Measurements from ENCODE around the gene PLEKHG1. TPM values are rescaled to one million over a fixed set of nuclear protein-coding genes. Genes with fewer than 3 reads are reported as not detected.

PLEKHG1 gene
- total RNA-seq, 1 experiment from 2014 or later, result 4.5 TPM

DNA sequence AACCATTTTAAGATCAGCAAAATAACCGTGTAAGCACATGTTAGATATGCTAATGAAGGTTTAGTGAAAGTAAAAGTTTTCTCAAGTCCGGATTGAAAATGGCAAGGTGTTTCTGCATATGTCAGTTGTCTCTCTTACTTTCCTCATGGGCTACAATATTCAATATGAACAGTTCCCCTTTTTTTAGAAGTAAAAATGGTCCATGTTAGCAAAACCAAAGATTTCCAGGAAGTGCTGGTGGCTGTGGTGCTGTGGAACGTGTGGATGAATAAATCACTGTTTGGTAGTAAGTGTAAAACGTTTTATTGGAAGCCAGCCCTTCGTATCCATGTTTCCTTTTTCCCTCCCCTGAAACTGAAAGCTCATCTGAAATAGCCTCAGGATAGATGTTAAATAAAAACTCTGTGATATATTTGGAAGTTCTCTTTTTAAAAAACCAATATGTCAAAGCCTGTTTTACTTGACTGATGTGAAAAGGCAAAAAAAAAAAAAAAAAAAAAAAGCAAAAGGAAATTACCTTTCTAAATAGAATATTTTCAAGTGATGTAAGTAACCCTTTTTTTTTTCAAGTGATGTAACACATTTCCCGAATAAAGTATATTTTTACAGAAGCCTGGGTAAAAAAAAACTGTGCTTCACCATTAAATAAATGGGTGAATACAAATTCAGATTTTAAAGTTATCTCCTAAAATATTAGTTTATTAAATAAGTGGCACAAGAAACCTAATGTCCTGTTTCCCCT is 41.9 kb downstream of the PLEKHG1 start:
- peaks cover 24% of the 10 kb centered on the region for H3K4me1 ChIP-seq (ENCODE audit: insufficient read depth, low read length, poor library complexity, severe bottlenecking)
- H3K4me3 ChIP-seq (ENCODE audit: low read depth, low read length, poor library complexity, severe bottlenecking), result peak overlapping the region; percentile 19
- intact Hi-C loops (cut with micrococcal nuclease; ENCODE audit: unreplicated experiment), result no loop called here
- H3K9me3 ChIP-seq (ENCODE audit: low read depth, low read length, poor library complexity, severe bottlenecking), result no peaks in the 10 kb centered on the region
- H3K27me3 ChIP-seq (replicated peaks; ENCODE audit: insufficient read depth, low read depth, low read length, poor library complexity), result no peaks in the 10 kb centered on the region
- peak; percentile 17 for DNase-seq (ENCODE audit: low spot score)
- TF ChIP-seq EZH2 (IDR thresholded peaks at IDR 0.05; ENCODE audit: borderline replicate concordance, low read depth, low read length, poor library complexity, severe bottlenecking) (no peak), CTCF (conservative IDR thresholded peaks at IDR 0.05; ENCODE audit: low read depth, low read length) (no peak)
- ChIA-PET CTCF (no interaction called here), POLR2A (ENCODE audit: low non-redundant PET) (no interaction called here)
- BruUV-seq (replicated peaks), result no TSS peak
- no peaks in the 10 kb centered on the region for H3K36me3 ChIP-seq (ENCODE audit: insufficient read depth, low read length, poor library complexity, severe bottlenecking)
- H3K27ac ChIP-seq (ENCODE audit: low read depth, low read length, poor library complexity, severe bottlenecking), result no peak overlapping the region

DNA sequence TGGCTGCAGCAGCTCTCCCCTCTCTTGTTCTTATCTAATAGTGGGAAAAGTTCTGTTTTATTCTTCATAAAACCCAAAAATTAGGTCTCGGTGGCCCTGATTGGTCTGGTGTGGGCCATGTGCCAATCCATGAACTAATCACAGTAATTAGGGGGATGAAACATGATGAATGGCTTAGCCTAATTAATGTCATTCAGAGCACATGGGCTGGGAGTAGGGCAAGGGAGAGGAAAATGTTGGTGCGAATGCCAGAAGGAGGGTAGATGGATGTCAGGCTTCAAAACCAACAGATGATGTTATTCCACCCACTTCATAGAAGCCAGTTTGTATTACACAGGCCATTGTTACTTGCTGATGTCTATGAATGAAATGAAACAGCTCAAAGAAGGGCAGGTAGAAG is 46.5 kb downstream of the PLEKHG1 start:
- Histone ChIP-seq H3K27ac (ENCODE audit: low read depth, low read length, poor library complexity, severe bottlenecking) (no peak overlapping the region), H3K9me3 (ENCODE audit: low read depth, low read length, poor library complexity, severe bottlenecking) (no peaks in the 10 kb centered on the region), H3K4me1 (ENCODE audit: insufficient read depth, low read length, poor library complexity, severe bottlenecking) (peaks cover 15% of the 10 kb centered on the region), H3K4me3 (ENCODE audit: low read depth, low read length, poor library complexity, severe bottlenecking) (no peak overlapping the region), H3K36me3 (ENCODE audit: insufficient read depth, low read length, poor library complexity, severe bottlenecking) (no peaks in the 10 kb centered on the region), H3K27me3 (replicated peaks; ENCODE audit: insufficient read depth, low read depth, low read length, poor library complexity) (no peaks in the 10 kb centered on the region)
- ChIA-PET CTCF (no interaction called here), POLR2A (ENCODE audit: low non-redundant PET) (no interaction called here)
- BruUV-seq (replicated peaks), result no TSS peak
- no peak for DNase-seq (ENCODE audit: low spot score)
- TF ChIP-seq CTCF (conservative IDR thresholded peaks at IDR 0.05; ENCODE audit: low read depth, low read length) (no peak), EZH2 (IDR thresholded peaks at IDR 0.05; ENCODE audit: borderline replicate concordance, low read depth, low read length, poor library complexity, severe bottlenecking) (no peak)
- intact Hi-C loops (cut with micrococcal nuclease; ENCODE audit: unreplicated experiment), result no loop called here

DNA sequence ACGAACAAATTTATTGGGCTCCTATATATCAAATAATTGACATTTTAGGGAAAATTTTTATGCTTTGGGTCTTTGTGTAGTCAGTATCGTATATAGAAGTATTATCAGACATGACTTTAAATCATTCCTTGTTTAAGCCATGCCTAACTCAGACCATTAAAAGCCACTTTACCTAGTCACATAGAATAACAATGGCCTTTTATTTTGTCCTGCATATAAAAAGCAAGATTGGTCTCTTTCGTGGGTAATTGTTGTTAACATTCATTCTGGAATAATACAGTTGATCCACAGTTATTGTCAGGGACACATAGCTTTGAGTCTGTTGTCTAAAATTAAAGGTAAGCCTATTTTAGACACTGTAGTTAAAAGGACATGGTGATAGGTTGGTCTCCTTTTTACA is 47.4 kb downstream of the PLEKHG1 start:
- CTCF ChIA-PET, result no interaction called here
- TF ChIP-seq CTCF (conservative IDR thresholded peaks at IDR 0.05; ENCODE audit: low read depth, low read length) (no peak), EZH2 (IDR thresholded peaks at IDR 0.05; ENCODE audit: borderline replicate concordance, low read depth, low read length, poor library complexity, severe bottlenecking) (no peak)
- intact Hi-C loops (cut with micrococcal nuclease; ENCODE audit: unreplicated experiment), result no loop called here
- Histone ChIP-seq H3K27ac (ENCODE audit: low read depth, low read length, poor library complexity, severe bottlenecking) (no peak overlapping the region), H3K9me3 (ENCODE audit: low read depth, low read length, poor library complexity, severe bottlenecking) (no peaks in the 10 kb centered on the region), H3K4me3 (ENCODE audit: low read depth, low read length, poor library complexity, severe bottlenecking) (no peak overlapping the region), H3K4me1 (ENCODE audit: insufficient read depth, low read length, poor library complexity, severe bottlenecking) (peaks cover 10% of the 10 kb centered on the region), H3K36me3 (ENCODE audit: insufficient read depth, low read length, poor library complexity, severe bottlenecking) (no peaks in the 10 kb centered on the region), H3K27me3 (replicated peaks; ENCODE audit: insufficient read depth, low read depth, low read length, poor library complexity) (no peaks in the 10 kb centered on the region)
- DNase-seq (ENCODE audit: low spot score), result no peak
- POLR2A ChIA-PET (ENCODE audit: low non-redundant PET), result no interaction called here
- no TSS peak for BruUV-seq (replicated peaks)

Other genes starting within 250 kb of the PLEKHG1 start
- gene IYD, start 230.9 kb upstream of the PLEKHG1 start, total RNA-seq (2021), result not detected in 2 replicates